Caco-2 (cell line): ENCODE data around the gene PSD4. TPM values are rescaled to one million over a fixed set of nuclear protein-coding genes. Genes with fewer than 3 reads are reported as not detected.

ENCODE experiments used
- BruUV-seq: library from RNA; stranded (reverse); fragments of 400-500 nt; replicated peaks from 2 replicates; lab custom pipeline; 2021; lab: Mats Ljungman, UMichigan
- CTCF ChIA-PET: fragments of 300-600 bp; sonication (Branson Sonifier 250); formaldehyde crosslinking; loops from one replicate; lab custom pipeline; 2022; ENCODE audit warnings: antibody characterized with exemption; lab: Charles Lee
- POLR2A ChIA-PET: fragments of 300-600 bp; sonication (Branson Sonifier 250); formaldehyde crosslinking; loops from one replicate; lab custom pipeline; 2022; ENCODE audit warnings: antibody characterized with exemption; lab: Charles Lee
- DNase-seq, 2 experiments: peaks; one replicate each; pipeline versions ENCODE4 v3.0.0 to v3.0.0-alpha.2; 2020 to 2022
- H3K27me3 ChIP-seq: replicated peaks from 2 replicates; pipeline ENCODE4 v1.6.0; 2011; ENCODE audit warnings: low read length; ENCODE audit not compliant: control insufficient read depth, insufficient read depth
- H3K36me3 ChIP-seq: 2 replicates; pipeline ENCODE4 v1.5.1; 2011; ENCODE audit warnings: low read length; ENCODE audit not compliant: control insufficient read depth, insufficient read depth
- H3K4me1 ChIP-seq: fragments of 250-450 bp; sonication (Bioruptor Pico); 2 replicates; pipeline ENCODE4 v1.5.1; 2020; ENCODE audit warnings: mild to moderate bottlenecking
- H3K4me3 ChIP-seq: 2 replicates; pipeline ENCODE4 v1.5.1; 2011; ENCODE audit warnings: low read depth, mild to moderate bottlenecking, control low read depth, low read length
- H3K9me3 ChIP-seq: fragments of 250-450 bp; sonication (Bioruptor Pico); 2 replicates; pipeline ENCODE4 v1.5.1; 2020; ENCODE audit warnings: mild to moderate bottlenecking, moderate library complexity
- H3K27ac Mint-ChIP-seq: one replicate; pipeline ENCODE4 v1.8.0; 2022; ENCODE audit warnings: mixed read lengths; ENCODE audit not compliant: unreplicated experiment
- H3K27me3 Mint-ChIP-seq: one replicate; pipeline ENCODE4 v1.8.0; 2022; ENCODE audit warnings: mixed read lengths; ENCODE audit not compliant: insufficient read depth, unreplicated experiment
- H3K36me3 Mint-ChIP-seq: one replicate; pipeline ENCODE4 v1.8.0; 2022; ENCODE audit warnings: mild to moderate bottlenecking, mixed read lengths; ENCODE audit not compliant: insufficient read depth, unreplicated experiment
- H3K4me1 Mint-ChIP-seq: one replicate; pipeline ENCODE4 v1.8.0; 2022; ENCODE audit warnings: low read depth, mixed read lengths; ENCODE audit not compliant: unreplicated experiment
- H3K4me3 Mint-ChIP-seq: one replicate; pipeline ENCODE4 v1.8.0; 2022; ENCODE audit warnings: mild to moderate bottlenecking, moderate library complexity, mixed read lengths; ENCODE audit not compliant: unreplicated experiment
- H3K9me3 Mint-ChIP-seq: one replicate; pipeline ENCODE4 v1.8.0; 2022; ENCODE audit warnings: mixed read lengths; ENCODE audit not compliant: unreplicated experiment
- intact Hi-C: fragments of 100-400 bp; cut with micrococcal nuclease; formaldehyde crosslinking; loops from one replicate; pipeline ENCODE4 v1.10.0; 2022; ENCODE audit not compliant: unreplicated experiment
- total RNA-seq: library from RNA; stranded (reverse); gene quantifications from 2 replicates; pipeline ENCODE4 v1.2.3, GENCODE V29; 2022
- TF ChIP-seq, protein P1 (sequence below), 2 experiments: fragments of 200-600 bp in 1 of 2; IDR thresholded peaks; 1 replicate in 1 of 2; 2 replicates in 1 of 2; pipeline versions ENCODE4 v1.5.1 to v1.8.0; 2011 to 2022; ENCODE audit warnings: antibody characterized with exemption in 1 of 2, control low read depth in 1 of 2, inconsistent platforms in 1 of 2, low read depth in 1 of 2, low read length in 1 of 2, mild to moderate bottlenecking in 1 of 2, moderate library complexity in 1 of 2; ENCODE audit not compliant: insufficient read depth in 1 of 2, severe bottlenecking in 1 of 2, unreplicated experiment in 1 of 2

Gene PSD4
- total RNA-seq, 1 experiment from 2014 or later = 18.7 TPM

- no TSS peak for BruUV-seq
- no peak for DNase-seq
- no peak overlapping the region for H3K27ac Mint-ChIP-seq
- no peaks in the 10 kb centered on the region for H3K27me3 ChIP-seq
- ChIA-PET CTCF (no interaction called here), POLR2A (no interaction called here)
- H3K4me1 Mint-ChIP-seq = peaks cover 6% of the 10 kb centered on the region
- no peaks in the 10 kb centered on the region for H3K27me3 Mint-ChIP-seq
- no peak overlapping the region for H3K4me3 ChIP-seq
- no peaks in the 10 kb centered on the region; the same call in none of the 2 replicates for H3K9me3 ChIP-seq
- no peaks in the 10 kb centered on the region for H3K9me3 Mint-ChIP-seq
- intact Hi-C loops = no loop called here
- TF ChIP-seq, protein P1, sequence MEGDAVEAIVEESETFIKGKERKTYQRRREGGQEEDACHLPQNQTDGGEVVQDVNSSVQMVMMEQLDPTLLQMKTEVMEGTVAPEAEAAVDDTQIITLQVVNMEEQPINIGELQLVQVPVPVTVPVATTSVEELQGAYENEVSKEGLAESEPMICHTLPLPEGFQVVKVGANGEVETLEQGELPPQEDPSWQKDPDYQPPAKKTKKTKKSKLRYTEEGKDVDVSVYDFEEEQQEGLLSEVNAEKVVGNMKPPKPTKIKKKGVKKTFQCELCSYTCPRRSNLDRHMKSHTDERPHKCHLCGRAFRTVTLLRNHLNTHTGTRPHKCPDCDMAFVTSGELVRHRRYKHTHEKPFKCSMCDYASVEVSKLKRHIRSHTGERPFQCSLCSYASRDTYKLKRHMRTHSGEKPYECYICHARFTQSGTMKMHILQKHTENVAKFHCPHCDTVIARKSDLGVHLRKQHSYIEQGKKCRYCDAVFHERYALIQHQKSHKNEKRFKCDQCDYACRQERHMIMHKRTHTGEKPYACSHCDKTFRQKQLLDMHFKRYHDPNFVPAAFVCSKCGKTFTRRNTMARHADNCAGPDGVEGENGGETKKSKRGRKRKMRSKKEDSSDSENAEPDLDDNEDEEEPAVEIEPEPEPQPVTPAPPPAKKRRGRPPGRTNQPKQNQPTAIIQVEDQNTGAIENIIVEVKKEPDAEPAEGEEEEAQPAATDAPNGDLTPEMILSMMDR (IDR thresholded peaks at IDR 0.05; ENCODE audit: insufficient read depth in 1 of 2, low read depth in 1 of 2, low read length in 1 of 2, severe bottlenecking in 1 of 2, unreplicated experiment in 1 of 2) = no peak
- no peaks in the 10 kb centered on the region for H3K36me3 Mint-ChIP-seq
- peaks cover 5% of the 10 kb centered on the region for H3K4me1 ChIP-seq
- H3K36me3 ChIP-seq = no peaks in the 10 kb centered on the region
- no peak overlapping the region for H3K4me3 Mint-ChIP-seq
Measured at GRCh38 chr2:113144259-113144658, 29.5 kb upstream of the PSD4 start.

DNA sequence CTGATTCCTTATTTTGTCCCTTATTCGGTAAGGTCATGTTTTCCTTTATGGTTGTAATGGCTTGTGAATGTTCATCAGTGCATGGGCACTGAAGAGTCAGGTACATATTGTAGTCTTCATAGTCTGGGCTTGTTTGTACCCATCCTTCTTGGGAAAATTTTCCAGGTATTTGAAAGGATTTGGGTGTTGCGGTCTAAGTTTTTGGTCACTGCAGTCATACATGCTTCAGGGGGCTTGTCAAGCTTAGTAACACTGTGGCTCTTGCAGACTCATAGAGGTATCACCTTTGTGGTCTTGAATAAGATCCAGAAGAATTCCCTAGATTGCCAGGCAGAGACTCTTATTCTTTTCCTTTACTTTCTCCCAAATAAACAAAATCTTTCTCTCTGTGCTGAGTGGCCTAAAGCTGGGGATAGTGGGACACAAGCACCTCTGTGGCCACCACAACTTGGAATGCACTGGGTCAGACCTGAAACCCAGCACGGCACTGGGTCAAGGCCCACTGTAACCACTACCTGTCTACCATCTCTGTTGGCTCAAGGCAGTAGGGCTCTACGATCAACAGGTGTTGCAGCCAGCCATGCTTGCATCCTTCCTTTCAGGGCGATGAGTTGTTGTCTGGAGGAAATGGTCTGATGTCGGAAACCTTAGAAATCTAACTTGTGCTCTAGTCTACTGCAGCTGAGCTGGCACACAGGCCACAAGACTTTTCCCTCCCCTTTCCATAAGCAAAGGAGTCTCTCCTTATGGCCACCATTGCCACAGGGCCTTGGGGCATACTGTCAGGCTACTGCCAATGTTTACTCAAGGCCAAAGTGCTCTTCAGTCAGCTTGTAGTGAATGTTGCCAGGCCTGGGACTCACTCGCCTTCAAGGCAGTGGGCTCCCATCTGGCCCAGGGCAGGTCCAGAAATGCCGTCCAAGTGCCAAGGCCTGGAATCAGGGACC, 24.9 kb upstream of the PSD4 start:
- no peak overlapping the region for H3K4me3 Mint-ChIP-seq
- no peaks in the 10 kb centered on the region for H3K27me3 ChIP-seq
- no peak overlapping the region for H3K27ac Mint-ChIP-seq
- intact Hi-C loops = no loop called here
- peaks cover 4% of the 10 kb centered on the region for H3K36me3 Mint-ChIP-seq
- no peaks in the 10 kb centered on the region; the same call in none of the 2 replicates for H3K9me3 ChIP-seq
- H3K9me3 Mint-ChIP-seq = no peaks in the 10 kb centered on the region
- no peak for DNase-seq
- TF ChIP-seq, protein P1 (IDR thresholded peaks at IDR 0.05; ENCODE audit: insufficient read depth in 1 of 2, low read depth in 1 of 2, low read length in 1 of 2, severe bottlenecking in 1 of 2, unreplicated experiment in 1 of 2) = no peak
- no peaks in the 10 kb centered on the region for H3K4me1 Mint-ChIP-seq
- no peak overlapping the region for H3K4me3 ChIP-seq
- H3K27me3 Mint-ChIP-seq = no peaks in the 10 kb centered on the region
- ChIA-PET POLR2A (no interaction called here), CTCF (interaction anchor here (0.8 to 1.7 kb wide), 3 partner anchors 11 to 69 kb away, joined by 3 to 4 read pairs (median 4); no protein-coding TSS in a partner anchor)
- H3K36me3 ChIP-seq = no peaks in the 10 kb centered on the region
- BruUV-seq = no TSS peak
- no peaks in the 10 kb centered on the region for H3K4me1 ChIP-seq

GRCh38 chr2:113149553-113150257, 24.1 kb upstream of the PSD4 start:
- no TSS peak for BruUV-seq
- Histone ChIP-seq H3K9me3 (no peaks in the 10 kb centered on the region; the same call in 1 of the 2 replicates), H3K27me3 (no peaks in the 10 kb centered on the region), H3K4me1 (no peaks in the 10 kb centered on the region), H3K4me3 (no peak overlapping the region), H3K36me3 (no peaks in the 10 kb centered on the region)
- no peak overlapping the region for H3K4me3 Mint-ChIP-seq
- H3K27me3 Mint-ChIP-seq = no peaks in the 10 kb centered on the region
- peaks cover 4% of the 10 kb centered on the region for H3K36me3 Mint-ChIP-seq
- no peak for DNase-seq
- TF ChIP-seq, protein P1 (IDR thresholded peaks at IDR 0.05; ENCODE audit: insufficient read depth in 1 of 2, low read depth in 1 of 2, low read length in 1 of 2, severe bottlenecking in 1 of 2, unreplicated experiment in 1 of 2) = no peak
- CTCF ChIA-PET = interaction anchor here (0.8 to 1.7 kb wide), 2 partner anchors 11 to 50 kb away, joined by 3 to 4 read pairs; no protein-coding TSS in a partner anchor
- intact Hi-C loops = no loop called here
- H3K27ac Mint-ChIP-seq = no peak overlapping the region
- POLR2A ChIA-PET = no interaction called here
- no peaks in the 10 kb centered on the region for H3K9me3 Mint-ChIP-seq
- H3K4me1 Mint-ChIP-seq = no peaks in the 10 kb centered on the region
